ENCODE data around the gene XPO4. TPM values are rescaled to one million over a fixed set of nuclear protein-coding genes. Genes with fewer than 3 reads are reported as not detected.
"Not testable (repeated sequence)": the region's sequence is repeated elsewhere in the genome, so short reads cannot be mapped to it uniquely, and the experiment has no call there.

Gene XPO4
- total RNA-seq, 2 experiments from 2014 or later: 22.8 to 26.4 TPM

GRCh38 chr13:20924758-20925394 lies 22.3 kb upstream of the XPO4 start:
- CTCF ChIA-PET: interaction anchor here (0.6 to 8.3 kb wide), 22 partner anchors 9 to 1291 kb away, joined by 3 to 64 read pairs (median 4); no protein-coding TSS in a partner anchor
- no peaks in the 10 kb centered on the region for H3K4me1 Mint-ChIP-seq
- H3K36me3 Mint-ChIP-seq (ENCODE audit: low read depth): no peaks in the 10 kb centered on the region
- no peak overlapping the region for H3K4me3 Mint-ChIP-seq
- no peaks in the 10 kb centered on the region for H3K27me3 Mint-ChIP-seq
- POLR2A ChIA-PET: interaction anchor here (0.5 to 0.6 kb wide), 3 partner anchors 16 to 212 kb away, joined by 3 to 4 read pairs (median 3); no protein-coding TSS in a partner anchor
- intact Hi-C loops (cut with DNase I, micrococcal nuclease): loop anchor here (1.0 to 10.0 kb wide), 8 partner anchors 97 to 743 kb away; partner anchors contain the start of gene GJB2 (in 1 of the 2)
- no peak overlapping the region for H3K27ac Mint-ChIP-seq
- DNase-seq (peak; percentile 88), ATAC-seq (peak; percentile 42)
- H3K9me3 Mint-ChIP-seq (ENCODE audit: low read depth): no peaks in the 10 kb centered on the region

DNA sequence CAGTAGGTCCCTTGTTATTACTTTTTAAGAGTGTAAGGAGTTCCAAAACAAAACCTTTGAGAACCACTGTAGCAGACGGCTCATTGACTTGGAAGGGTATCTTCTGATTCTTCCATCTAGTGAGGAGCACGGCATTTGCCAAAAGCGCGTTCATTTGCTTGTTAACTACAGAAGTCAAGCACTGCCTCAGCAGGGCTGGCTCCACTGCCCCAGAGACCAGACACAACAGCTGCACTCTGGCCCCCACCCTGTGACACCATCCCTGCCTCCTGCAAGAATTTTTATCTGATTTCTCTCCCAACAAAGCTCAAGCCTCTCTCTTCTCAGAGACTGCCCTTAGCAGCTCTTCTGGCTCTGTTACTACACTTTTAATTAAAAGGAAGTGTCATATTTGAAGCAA lies 20.7 kb upstream of the XPO4 start:
- H3K4me3 Mint-ChIP-seq: no peak overlapping the region
- DNase-seq: no peak
- H3K27ac Mint-ChIP-seq: no peak overlapping the region
- H3K4me1 Mint-ChIP-seq: no peaks in the 10 kb centered on the region
- H3K27me3 Mint-ChIP-seq: no peaks in the 10 kb centered on the region
- POLR2A ChIA-PET: no interaction called here
- CTCF ChIA-PET: interaction anchor here (0.7 to 8.3 kb wide), 7 partner anchors 61 to 431 kb away, joined by 3 to 64 read pairs (median 4); no protein-coding TSS in a partner anchor
- intact Hi-C loops (cut with DNase I, micrococcal nuclease): loop anchor here in 1 of 2 experiments (10.0 kb wide), 1 partner anchor 728 kb away; the partner anchor contains the start of gene GJB2
- H3K36me3 Mint-ChIP-seq (ENCODE audit: low read depth): no peaks in the 10 kb centered on the region
- no peak for ATAC-seq
- no peaks in the 10 kb centered on the region for H3K9me3 Mint-ChIP-seq (ENCODE audit: low read depth)

DNA sequence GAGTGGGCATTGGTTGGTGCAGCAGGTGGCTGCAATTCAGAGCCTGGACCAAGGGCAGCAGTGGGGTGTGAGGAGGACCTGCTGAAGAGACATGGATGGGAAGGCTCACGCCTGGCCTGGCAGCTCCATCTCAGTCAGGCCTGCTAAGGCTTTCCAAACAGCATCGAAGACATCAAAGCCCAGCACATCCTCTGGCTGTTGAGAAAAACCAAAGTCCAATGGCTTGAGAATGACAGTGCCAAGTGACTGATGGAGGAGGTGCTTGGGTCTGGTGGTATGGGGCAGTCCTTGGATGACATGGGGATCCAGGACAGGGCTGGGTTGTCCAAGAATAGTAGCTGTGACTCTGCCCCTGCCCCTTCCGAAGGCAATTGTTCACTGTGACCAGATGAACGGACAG lies 19.0 kb upstream of the XPO4 start:
- ChIA-PET CTCF (interaction anchor here (0.6 to 8.3 kb wide), 6 partner anchors 22 to 429 kb away, joined by 3 to 64 read pairs (median 3); no protein-coding TSS in a partner anchor), POLR2A (no interaction called here)
- no peak overlapping the region for H3K27ac Mint-ChIP-seq
- intact Hi-C loops (cut with DNase I, micrococcal nuclease): loop anchor here in 1 of 2 experiments (10.0 kb wide), 1 partner anchor 727 kb away; the partner anchor contains the start of gene GJB2
- ATAC-seq: no peak
- H3K4me1 Mint-ChIP-seq: no peaks in the 10 kb centered on the region
- H3K36me3 Mint-ChIP-seq (ENCODE audit: low read depth): no peaks in the 10 kb centered on the region
- no peaks in the 10 kb centered on the region for H3K9me3 Mint-ChIP-seq (ENCODE audit: low read depth)
- no peak for DNase-seq
- H3K4me3 Mint-ChIP-seq: no peak overlapping the region
- no peaks in the 10 kb centered on the region for H3K27me3 Mint-ChIP-seq

- intact Hi-C loops (cut with DNase I, micrococcal nuclease); H3K9me3 Mint-ChIP-seq (ENCODE audit: low read depth); ATAC-seq; DNase-seq; H3K36me3 Mint-ChIP-seq (ENCODE audit: low read depth); H3K27ac Mint-ChIP-seq; H3K27me3 Mint-ChIP-seq; H3K4me3 Mint-ChIP-seq; H3K4me1 Mint-ChIP-seq: not testable (repeated sequence)
- ChIA-PET POLR2A (interaction anchor here (0.7 kb wide), 1 partner anchor 17 kb away, joined by 4 read pairs; no protein-coding TSS in a partner anchor), CTCF (interaction anchor here (1.2 kb wide), 1 partner anchor 10 kb away, joined by 5 read pairs; no protein-coding TSS in a partner anchor)
Observed at GRCh38 chr13:20915676-20916075, 13.1 kb upstream of the XPO4 start.

DNA sequence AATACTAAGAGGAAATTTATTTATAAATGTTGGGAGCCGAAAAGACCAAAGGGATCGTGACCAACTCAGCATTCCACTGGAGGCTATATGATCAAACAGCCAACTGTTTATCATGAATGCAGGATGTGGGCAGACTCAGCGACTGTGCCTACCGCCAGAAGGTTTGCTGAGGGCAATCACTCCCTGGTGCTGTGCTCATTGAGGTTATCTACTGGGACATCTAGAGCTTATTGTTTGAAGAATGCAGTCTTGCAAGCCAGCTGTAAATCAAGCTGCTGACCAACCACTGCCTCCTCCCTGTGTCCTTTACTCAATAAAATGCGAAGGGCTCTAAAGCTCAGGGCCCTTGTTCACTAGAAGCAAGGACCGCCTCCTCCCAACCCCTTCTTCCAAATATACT lies 8.5 kb upstream of the XPO4 start:
- DNase-seq: no peak
- Mint-ChIP-seq H3K27ac (no peak overlapping the region), H3K4me1 (no peaks in the 10 kb centered on the region), H3K27me3 (peaks cover 4% of the 10 kb centered on the region), H3K36me3 (ENCODE audit: low read depth) (no peaks in the 10 kb centered on the region), H3K9me3 (ENCODE audit: low read depth) (no peaks in the 10 kb centered on the region), H3K4me3 (no peak overlapping the region)
- intact Hi-C loops (cut with DNase I, micrococcal nuclease): no loop called here
- POLR2A ChIA-PET: no interaction called here
- CTCF ChIA-PET: no interaction called here
- no peak for ATAC-seq

DNA sequence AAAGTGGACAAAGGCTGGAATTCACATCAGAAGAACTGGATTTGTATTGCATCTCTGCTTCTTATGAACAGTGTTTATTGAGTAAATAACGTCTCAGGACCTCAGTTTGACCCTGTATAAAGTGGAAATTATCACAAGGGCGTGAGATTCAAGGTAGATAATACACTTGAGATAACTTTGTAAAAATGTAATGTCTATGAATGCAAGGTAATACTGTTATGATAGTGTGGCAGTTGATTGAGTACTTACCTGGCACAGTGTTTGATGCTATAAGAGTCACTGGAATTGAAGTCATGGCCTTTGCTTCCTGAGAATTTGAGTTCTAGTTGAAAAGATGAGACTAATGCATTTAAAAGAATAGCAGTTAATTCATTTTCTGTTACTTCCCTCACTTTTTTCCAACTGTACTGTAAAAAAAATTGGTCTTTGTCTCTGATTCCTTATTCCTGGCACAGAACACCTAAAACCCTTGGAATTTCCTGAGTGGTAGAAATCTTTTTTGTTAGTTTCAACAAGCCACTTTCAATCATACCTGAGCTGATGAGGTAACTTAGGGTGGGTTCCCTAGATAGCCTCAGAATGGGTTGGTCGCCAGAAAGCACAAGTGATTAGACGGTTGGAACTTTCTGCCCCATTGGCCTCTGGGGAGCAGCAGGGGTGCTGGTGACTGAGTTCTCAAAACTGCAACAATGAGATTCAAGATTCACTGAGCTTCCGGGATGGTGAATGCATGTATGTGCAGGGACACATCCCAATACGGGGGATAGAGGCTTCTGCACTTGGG lies 6.4 kb upstream of the XPO4 start:
- CTCF ChIA-PET: no interaction called here
- Mint-ChIP-seq H3K27ac (no peak overlapping the region), H3K4me3 (no peak overlapping the region), H3K36me3 (ENCODE audit: low read depth) (no peaks in the 10 kb centered on the region), H3K4me1 (no peaks in the 10 kb centered on the region), H3K9me3 (ENCODE audit: low read depth) (no peaks in the 10 kb centered on the region), H3K27me3 (peaks cover 4% of the 10 kb centered on the region)
- POLR2A ChIA-PET: interaction anchor here (0.5 kb wide), 1 partner anchor 16 kb away, joined by 3 read pairs; no protein-coding TSS in a partner anchor
- DNase-seq (no peak), ATAC-seq (no peak)
- intact Hi-C loops (cut with DNase I, micrococcal nuclease): loop anchor here in 1 of 2 experiments (10.0 kb wide), 1 partner anchor 384 kb away; the partner anchor contains the start of gene CRYL1

DNA sequence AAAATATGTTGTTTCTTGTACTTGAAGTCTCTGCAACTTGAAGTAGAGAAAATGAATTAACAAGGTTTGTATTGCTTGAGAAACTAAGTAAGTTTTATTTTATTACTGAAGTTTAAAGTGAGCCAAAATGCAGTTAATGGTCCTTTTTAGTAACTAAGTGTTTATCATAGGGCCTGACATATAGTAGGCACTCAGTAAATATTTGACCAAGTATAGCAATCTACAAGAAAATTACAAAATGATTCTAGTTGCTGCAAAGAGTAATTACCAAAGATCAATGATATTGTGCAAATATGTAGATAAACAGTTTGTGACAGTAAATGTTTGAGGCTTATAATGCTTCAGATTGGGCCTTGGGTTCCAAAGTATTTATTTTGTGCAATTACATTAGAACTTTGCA lies 2.4 kb upstream of the XPO4 start:
- DNase-seq: no peak
- Mint-ChIP-seq H3K9me3 (ENCODE audit: low read depth) (no peaks in the 10 kb centered on the region), H3K4me3 (no peak overlapping the region), H3K36me3 (ENCODE audit: low read depth) (peaks cover 7% of the 10 kb centered on the region), H3K4me1 (peaks cover 16% of the 10 kb centered on the region), H3K27ac (no peak overlapping the region), H3K27me3 (peaks cover 2% of the 10 kb centered on the region)
- CTCF ChIA-PET: no interaction called here
- intact Hi-C loops (cut with DNase I, micrococcal nuclease): loop anchor here (5.0 to 10.0 kb wide), 3 partner anchors 380 to 767 kb away; partner anchors contain the start of genes CRYL1 (in 1 of the 2), FGF9 (in 1 of the 2) and ZDHHC20 (in 1 of the 2)
- POLR2A ChIA-PET: no interaction called here
- ATAC-seq: no peak

DNA sequence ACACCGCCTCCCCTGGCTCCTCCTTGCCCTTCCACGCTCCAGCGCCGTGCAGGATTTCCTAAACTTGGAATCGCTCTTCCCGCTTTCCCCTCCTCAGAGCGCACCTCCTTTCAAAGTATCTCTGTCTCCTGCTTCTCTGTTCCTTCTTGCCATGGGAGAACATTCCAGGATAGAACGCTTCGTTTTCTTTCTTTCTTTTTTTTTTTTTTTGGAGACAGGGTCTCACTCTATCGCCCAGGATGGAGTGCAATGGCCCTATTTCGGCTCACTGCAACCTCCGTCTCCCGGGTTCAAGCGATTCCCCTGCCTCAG lies 574 bp upstream of the XPO4 start:
- H3K27me3 Mint-ChIP-seq: no peaks in the 10 kb centered on the region
- intact Hi-C loops (cut with DNase I, micrococcal nuclease): loop anchor here (2.0 to 10.0 kb wide), 4 partner anchors 378 to 769 kb away; partner anchors contain the start of genes CRYL1 (in 1 of the 2), FGF9 (in 1 of the 2) and ZDHHC20 (in 1 of the 2)
- H3K9me3 Mint-ChIP-seq (ENCODE audit: low read depth): no peaks in the 10 kb centered on the region
- DNase-seq (no peak), ATAC-seq (no peak)
- H3K4me1 Mint-ChIP-seq: peaks cover 32% of the 10 kb centered on the region
- H3K27ac Mint-ChIP-seq: peak overlapping the region; percentile 92
- CTCF ChIA-PET: no interaction called here
- H3K4me3 Mint-ChIP-seq: peak overlapping the region; percentile 91
- peaks cover 18% of the 10 kb centered on the region for H3K36me3 Mint-ChIP-seq (ENCODE audit: low read depth)
- POLR2A ChIA-PET: interaction anchor here (0.6 kb wide), 1 partner anchor 273 kb away, joined by 3 read pairs; the partner anchor contains the start of genes MRPL57 and SKA3

DNA sequence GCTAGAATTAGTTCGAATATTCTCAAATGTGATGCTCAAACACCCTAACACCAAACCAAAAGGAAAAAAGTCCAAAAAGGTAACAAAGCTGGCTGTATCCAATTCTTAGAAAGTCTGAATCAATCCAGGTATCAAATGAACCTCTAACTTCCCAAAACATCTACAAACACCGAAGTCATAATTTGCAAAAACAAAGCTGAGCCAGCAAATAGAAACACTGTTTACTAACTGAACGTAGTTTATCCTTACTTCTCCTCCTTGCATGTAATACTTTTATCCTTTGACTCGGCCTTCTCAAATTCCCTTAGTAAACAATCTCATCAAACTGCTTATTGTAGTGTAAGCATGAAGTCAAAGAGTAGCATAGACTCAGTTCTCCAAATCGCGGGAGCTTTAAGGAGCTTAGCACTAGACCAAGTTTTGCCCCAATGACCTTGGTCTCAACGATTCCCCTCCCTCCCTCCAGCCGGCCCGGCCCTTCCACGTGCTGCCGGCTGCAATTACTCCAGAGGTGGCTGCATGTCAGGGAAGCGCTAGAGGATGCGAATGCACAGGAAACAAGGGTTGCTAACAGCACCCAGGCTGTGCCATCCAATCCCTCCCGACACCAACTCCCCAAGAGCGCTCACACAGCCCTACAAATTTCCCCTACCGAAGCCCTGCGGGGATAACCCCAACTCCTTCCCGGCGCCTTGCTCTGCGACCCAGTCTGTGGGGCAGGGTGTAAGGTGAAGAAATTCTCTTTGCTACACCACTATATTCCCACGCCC lies 693 bp downstream of the XPO4 start:
- H3K9me3 Mint-ChIP-seq (ENCODE audit: low read depth): no peaks in the 10 kb centered on the region
- intact Hi-C loops (cut with DNase I, micrococcal nuclease): loop anchor here (1.0 to 10.0 kb wide), 10 partner anchors 129 to 945 kb away; partner anchors contain the start of genes CRYL1 (in 2 of the 2), EEF1AKMT1 (in 2 of the 2), FGF9 (in 1 of the 2) and IFT88 (in 1 of the 2)
- ATAC-seq (peak; percentile 45), DNase-seq (peak; percentile 49)
- H3K36me3 Mint-ChIP-seq (ENCODE audit: low read depth): peaks cover 18% of the 10 kb centered on the region
- ChIA-PET POLR2A (no interaction called here), CTCF (interaction anchor here (0.7 to 1.3 kb wide), 3 partner anchors 17 to 91 kb away, joined by 3 to 4 read pairs (median 3); no protein-coding TSS in a partner anchor)
- peaks cover 37% of the 10 kb centered on the region for H3K4me1 Mint-ChIP-seq
- H3K27ac Mint-ChIP-seq: peak overlapping the region; percentile 87
- H3K27me3 Mint-ChIP-seq: no peaks in the 10 kb centered on the region
- H3K4me3 Mint-ChIP-seq: peak overlapping the region; percentile 91

GRCh38 chr13:20894245-20894644 lies 8.3 kb downstream of the XPO4 start:
- H3K27ac Mint-ChIP-seq: no peak overlapping the region
- no peaks in the 10 kb centered on the region for H3K9me3 Mint-ChIP-seq (ENCODE audit: low read depth)
- intact Hi-C loops (cut with DNase I, micrococcal nuclease): no loop called here
- ChIA-PET CTCF (no interaction called here), POLR2A (interaction anchor here (0.6 kb wide), 2 partner anchors 30 to 743 kb away, joined by 3 read pairs; no protein-coding TSS in a partner anchor)
- no peak for ATAC-seq
- H3K4me3 Mint-ChIP-seq: no peak overlapping the region
- no peak for DNase-seq
- peaks cover 13% of the 10 kb centered on the region for H3K36me3 Mint-ChIP-seq (ENCODE audit: low read depth)
- no peaks in the 10 kb centered on the region for H3K27me3 Mint-ChIP-seq
- H3K4me1 Mint-ChIP-seq: peaks cover 31% of the 10 kb centered on the region
